SK-N-MC (cell line): ENCODE results near the gene LAS1L.
"Not testable (repeated sequence)": the region's sequence is repeated elsewhere in the genome, so short reads cannot be mapped to it uniquely, and the experiment has no call there.

Experiments used
- DNase-seq: peaks from one replicate; pipeline ENCODE4 v3.0.0-alpha.2; 2011; ENCODE audit warnings: low read depth, low spot score
- H3K27ac ChIP-seq: fragments of 200-600 bp; sonication (generic); 2 replicates; pipeline ENCODE4 v1.5.1; 2016; ENCODE audit warnings: mixed run types
- H3K36me3 ChIP-seq: fragments of 200-600 bp; sonication (generic); 2 replicates; pipeline ENCODE4 v1.6.1; 2017; ENCODE audit warnings: antibody characterized with exemption, low read length, mixed read lengths; ENCODE audit not compliant: insufficient read depth
- H3K4me3 ChIP-seq: fragments of 200-600 bp; sonication (generic); 2 replicates; pipeline ENCODE4 v1.5.1; 2016
- H3K9ac ChIP-seq: fragments of 200-600 bp; sonication (generic); 2 replicates; pipeline ENCODE4 v1.8.0; 2017; ENCODE audit warnings: mixed run types, mixed read lengths; ENCODE audit not compliant: insufficient read length
- H3K9me3 ChIP-seq: fragments of 200-600 bp; sonication (generic); 2 replicates; pipeline ENCODE4 v1.6.1; 2017; ENCODE audit warnings: low read depth, mild to moderate bottlenecking, antibody characterized with exemption, low read length, moderate library complexity, mixed read lengths
- EZH2 ChIP-seq: fragments of 200-600 bp; sonication (generic); IDR thresholded peaks from one replicate; pipeline ENCODE4 v1.6.1; 2017; ENCODE audit warnings: antibody characterized with exemption
- FOXP2 ChIP-seq: optimal IDR thresholded peaks from 2 replicates; pipeline ENCODE3; 2011; ENCODE audit warnings: mild to moderate bottlenecking, moderate library complexity; ENCODE audit not compliant: insufficient read depth; ENCODE audit errors: extremely low read length, control extremely low read depth
- POLR2AphosphoS5 ChIP-seq: IDR thresholded peaks from 2 replicates; pipeline ENCODE4 v1.6.1; 2012; ENCODE audit warnings: mild to moderate bottlenecking, low read depth, low read length, borderline replicate concordance

Gene LAS1L

DNA sequence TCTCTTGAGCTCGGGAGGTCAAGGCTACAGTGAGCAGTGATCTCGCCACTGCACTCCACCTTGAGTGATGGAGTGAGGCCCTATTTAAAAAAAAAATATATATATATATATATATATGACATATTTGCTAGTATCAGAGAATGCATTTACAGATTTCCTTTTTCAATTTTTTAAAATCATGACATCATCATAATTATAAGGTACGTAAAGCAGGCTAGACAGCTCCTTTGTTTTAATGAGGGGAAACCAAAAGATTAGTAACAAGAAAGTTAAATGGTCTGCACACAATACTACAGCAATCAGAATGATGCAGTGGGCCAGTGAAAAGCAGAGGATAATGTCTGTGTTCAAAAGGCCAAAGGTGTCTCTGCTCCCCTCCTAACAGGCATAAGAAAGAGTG, 43.0 kb downstream of the LAS1L start:
- DNase-seq, result no peak
- no peak for TF ChIP-seq FOXP2
- Histone ChIP-seq H3K4me3 (no peak overlapping the region), H3K9me3 (no peaks in the 10 kb centered on the region), H3K27ac (no peak overlapping the region), H3K9ac (no peak overlapping the region), H3K36me3 (no peaks in the 10 kb centered on the region)

DNA sequence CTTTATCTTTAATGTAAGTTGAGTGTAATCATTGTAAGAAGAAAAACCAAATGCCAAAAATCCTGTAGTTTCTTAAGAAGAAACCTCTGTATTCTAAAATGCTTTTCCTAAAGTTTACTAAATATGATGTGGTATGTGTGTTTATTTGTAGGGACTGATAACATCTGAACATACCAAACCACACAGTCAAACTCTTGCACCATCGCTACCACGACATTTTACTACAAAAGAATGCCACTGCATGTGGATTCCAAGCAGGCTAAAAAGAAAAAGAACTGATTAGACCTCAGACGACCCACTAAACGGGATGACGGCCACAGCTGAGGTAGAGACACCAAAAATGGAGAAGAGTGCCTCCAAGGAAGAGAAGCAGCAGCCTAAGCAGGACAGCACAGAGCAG, 46.1 kb downstream of the LAS1L start:
- TF ChIP-seq FOXP2 (no peak), POLR2AphosphoS5 (no peak), EZH2 (no peak)
- Histone ChIP-seq H3K4me3 (no peak overlapping the region), H3K36me3 (no peaks in the 10 kb centered on the region), H3K27ac (no peak overlapping the region), H3K9me3 (no peaks in the 10 kb centered on the region), H3K9ac (no peak overlapping the region)
- no peak for DNase-seq

DNA sequence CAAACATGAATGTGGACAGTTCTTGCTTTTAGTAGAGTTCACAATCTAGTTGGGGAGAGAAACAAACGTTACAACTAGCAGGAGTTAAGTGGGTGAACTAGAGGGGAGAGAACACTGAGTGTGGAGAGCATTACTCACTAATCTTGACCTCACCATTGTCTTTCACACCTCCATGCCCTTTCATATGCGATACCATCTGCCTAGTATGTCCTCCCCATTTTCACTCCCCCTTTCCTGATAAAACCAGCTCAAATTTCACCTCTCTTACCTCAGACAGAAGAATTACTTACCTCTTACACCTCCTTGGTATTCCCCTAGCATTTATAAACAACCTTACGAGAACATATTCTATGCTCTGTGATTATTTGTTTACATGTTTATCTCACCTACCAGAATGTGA, 53.6 kb downstream of the LAS1L start:
- no peak for TF ChIP-seq FOXP2
- TF ChIP-seq EZH2, result no peak
- no peak for TF ChIP-seq POLR2AphosphoS5
- Histone ChIP-seq H3K9ac (no peak overlapping the region), H3K36me3 (no peaks in the 10 kb centered on the region), H3K9me3 (no peaks in the 10 kb centered on the region), H3K4me3 (no peak overlapping the region), H3K27ac (no peak overlapping the region)
- DNase-seq, result no peak

DNA sequence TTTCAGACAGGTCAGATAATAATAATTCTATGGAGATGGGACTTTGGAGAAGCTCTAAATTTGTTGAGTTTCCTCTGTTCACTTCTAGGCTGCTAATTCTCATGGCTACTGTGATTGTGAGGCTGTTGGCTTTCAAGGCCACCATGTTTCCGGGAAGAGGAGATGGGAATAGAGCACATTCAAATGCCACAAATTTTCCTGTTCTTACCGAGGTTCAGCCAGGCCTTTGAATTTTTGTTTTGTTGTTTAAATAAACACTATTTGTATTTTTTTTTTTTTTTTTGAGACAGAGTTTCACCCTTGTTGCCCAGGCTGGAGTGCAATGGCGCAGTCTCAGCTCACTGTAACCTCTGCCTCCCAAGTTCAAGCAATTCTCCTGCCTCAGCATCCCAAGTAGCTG, 55.5 kb downstream of the LAS1L start:
- not testable (repeated sequence) for H3K9me3 ChIP-seq, DNase-seq, H3K9ac ChIP-seq, H3K27ac ChIP-seq, H3K4me3 ChIP-seq, H3K36me3 ChIP-seq

DNA sequence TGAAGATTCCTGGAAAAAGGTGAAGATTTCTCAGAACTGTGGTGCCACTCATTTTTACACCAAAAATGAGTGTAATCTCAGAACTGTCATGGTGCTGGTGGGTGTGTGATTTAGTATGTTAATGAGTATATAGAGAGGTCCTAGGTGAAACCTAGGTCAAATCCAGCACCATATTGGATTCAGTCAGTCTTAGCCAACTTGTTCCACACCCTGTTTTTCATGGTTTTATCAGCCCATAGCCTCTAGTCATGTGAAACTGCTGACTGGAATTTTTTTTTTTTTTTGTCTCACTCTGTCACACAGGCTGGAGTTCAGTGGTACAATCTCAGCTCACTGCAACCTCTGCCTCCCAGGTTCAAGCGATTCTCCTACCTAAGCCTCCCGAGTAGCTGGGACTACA, 58.0 kb downstream of the LAS1L start:
- no peaks in the 10 kb centered on the region for H3K9me3 ChIP-seq
- no peak overlapping the region for H3K4me3 ChIP-seq
- no peak for DNase-seq
- no peaks in the 10 kb centered on the region for H3K36me3 ChIP-seq
- TF ChIP-seq FOXP2 (no peak), POLR2AphosphoS5 (no peak), EZH2 (no peak)
- no peak overlapping the region for H3K9ac ChIP-seq
- H3K27ac ChIP-seq, result no peak overlapping the region

DNA sequence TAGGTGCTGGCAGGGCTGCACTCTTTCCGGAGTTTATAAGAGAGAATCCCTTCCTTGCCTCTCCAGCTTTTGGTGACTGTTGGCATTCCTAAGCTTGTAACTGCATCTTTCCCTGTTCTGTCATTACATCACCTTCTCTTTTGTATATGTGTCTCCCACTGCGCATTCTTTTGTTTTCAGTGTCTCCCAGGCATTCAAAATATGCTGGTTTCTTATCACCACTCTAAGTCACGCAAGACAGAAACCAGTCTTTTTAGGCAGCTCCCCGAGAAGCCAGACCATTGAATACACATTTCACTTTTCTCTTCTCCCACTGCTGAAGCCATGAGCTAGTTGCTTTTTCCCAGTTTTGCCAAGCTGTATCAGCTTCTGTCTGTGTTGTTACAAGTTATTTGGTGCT, 71.0 kb downstream of the LAS1L start:
- no peak overlapping the region for H3K9ac ChIP-seq
- TF ChIP-seq FOXP2 (no peak), POLR2AphosphoS5 (no peak), EZH2 (no peak)
- H3K9me3 ChIP-seq, result no peaks in the 10 kb centered on the region; the same call in 1 of the 2 replicates
- H3K4me3 ChIP-seq, result no peak overlapping the region
- no peak overlapping the region for H3K27ac ChIP-seq
- no peaks in the 10 kb centered on the region for H3K36me3 ChIP-seq
- DNase-seq, result no peak
